GM21515 (cell line): ENCODE results near the gene ZNRD2.
"Not testable (repeated sequence)": the region's sequence is repeated elsewhere in the genome, so short reads cannot be mapped to it uniquely, and the experiment has no call there.

Source experiments
- ATAC-seq: cut with Tn5 transposase; IDR thresholded peaks from one replicate; pipeline ENCODE4 v1.9.1; 2021; ENCODE audit not compliant: unreplicated experiment

The ZNRD2 gene

GRCh38 chr11:65569973-65570918, at the start of gene ZNRD2:
ZNRD2 (plus strand) TSS chr11:65570477; CDS start chr11:65570492, 15 bp downstream.
- peak; percentile 56 for ATAC-seq

DNA sequence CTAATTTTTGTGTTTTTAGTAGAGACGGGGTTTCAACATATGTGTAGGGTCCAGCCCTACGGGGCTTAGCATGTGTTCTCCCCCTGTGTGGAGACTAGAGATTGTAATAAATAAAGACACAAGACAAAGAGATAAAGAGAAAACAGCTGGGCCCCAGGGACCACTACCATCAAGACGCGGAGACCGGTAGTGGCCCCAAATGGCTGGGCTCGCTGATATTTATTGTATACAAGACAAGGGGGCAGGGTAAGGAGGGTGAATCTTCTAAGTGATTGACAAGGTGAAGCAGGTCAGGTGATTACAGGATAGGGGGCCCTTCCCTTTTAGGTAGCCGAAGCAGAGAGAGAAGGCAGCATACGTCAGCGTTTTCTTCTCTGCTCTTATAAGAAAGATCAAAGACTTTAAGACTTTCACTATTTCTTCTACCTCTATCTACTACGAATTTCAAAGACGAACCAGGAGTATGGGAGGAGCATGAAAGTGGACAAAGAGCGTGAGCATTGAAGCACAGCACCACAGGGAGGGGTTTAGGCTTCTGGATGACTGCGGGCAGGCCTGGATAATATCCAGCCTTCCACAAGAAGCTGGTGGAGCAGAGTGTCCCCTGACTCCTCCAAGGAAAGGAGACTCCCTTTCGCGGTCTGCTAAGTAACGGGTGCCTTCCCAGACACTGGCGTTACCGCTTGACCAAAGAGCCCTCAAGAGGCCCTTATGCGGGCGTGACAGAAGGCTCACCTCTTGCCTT, 48.3 kb upstream of the ZNRD2 start:
- ATAC-seq = not testable (repeated sequence)

- ATAC-seq = not testable (repeated sequence)
These were observed 47.3 kb upstream of the ZNRD2 start for GRCh38 chr11:65522718-65523630.

DNA sequence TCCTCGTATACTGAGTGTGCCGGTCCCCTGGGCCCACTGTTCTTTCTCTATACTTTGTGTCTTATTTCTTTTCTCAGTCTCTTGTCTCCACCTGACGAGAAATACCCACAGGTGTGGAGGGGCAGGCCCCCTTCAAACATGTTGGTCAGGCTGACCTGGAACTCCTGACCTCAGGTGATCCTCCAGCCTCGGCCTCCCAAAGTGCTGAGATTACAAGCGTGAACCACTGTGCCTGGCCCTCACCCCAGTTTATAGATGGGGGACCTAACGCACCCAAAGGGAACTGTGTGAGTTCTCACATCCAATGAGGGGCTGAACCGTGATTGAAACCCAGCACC, 46.7 kb upstream of the ZNRD2 start:
- not testable (repeated sequence) for ATAC-seq

DNA sequence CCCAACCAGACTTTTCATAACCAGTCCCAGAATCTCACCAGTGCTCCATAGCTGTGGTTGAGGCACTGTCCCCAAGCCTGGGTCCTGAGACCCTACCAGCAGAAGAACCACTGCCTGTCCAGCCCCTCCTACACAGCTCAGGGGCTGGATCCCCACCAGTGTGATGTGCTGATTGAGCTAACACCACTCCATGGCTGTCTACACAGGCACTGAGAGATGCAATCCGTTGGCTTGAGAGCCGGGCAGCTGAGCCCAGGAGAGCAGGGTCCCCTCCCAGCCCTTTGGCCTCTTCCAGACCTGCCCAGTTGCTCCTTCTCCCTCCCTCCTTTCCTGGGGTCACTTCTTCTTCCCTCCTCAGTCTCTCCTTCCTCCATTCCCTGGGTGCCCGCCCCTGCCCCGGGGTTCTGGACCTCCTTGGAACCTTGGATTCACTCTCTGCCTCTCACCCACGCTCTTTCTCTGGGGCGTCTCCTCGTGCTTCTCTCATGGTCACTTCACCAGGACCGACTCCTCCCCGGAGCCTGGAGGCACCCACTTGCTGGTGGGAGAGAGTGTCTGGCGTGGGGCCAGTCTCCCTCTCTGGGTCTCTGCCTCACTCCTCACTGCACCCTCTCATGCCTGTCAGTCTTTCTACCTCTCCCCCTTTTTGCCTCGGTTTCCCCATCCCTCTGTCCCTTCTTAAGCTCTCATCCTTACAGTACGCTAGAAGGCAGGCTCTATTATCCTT, 46.1 kb upstream of the ZNRD2 start:
- no peak for ATAC-seq

- ATAC-seq = no peak
These were observed 45.3 kb upstream of the ZNRD2 start, which contains the start of gene SCYL1 for GRCh38 chr11:65524741-65525545. SCYL1 (plus strand) TSS chr11:65525083; CDS start chr11:65525154, 71 bp downstream.

DNA sequence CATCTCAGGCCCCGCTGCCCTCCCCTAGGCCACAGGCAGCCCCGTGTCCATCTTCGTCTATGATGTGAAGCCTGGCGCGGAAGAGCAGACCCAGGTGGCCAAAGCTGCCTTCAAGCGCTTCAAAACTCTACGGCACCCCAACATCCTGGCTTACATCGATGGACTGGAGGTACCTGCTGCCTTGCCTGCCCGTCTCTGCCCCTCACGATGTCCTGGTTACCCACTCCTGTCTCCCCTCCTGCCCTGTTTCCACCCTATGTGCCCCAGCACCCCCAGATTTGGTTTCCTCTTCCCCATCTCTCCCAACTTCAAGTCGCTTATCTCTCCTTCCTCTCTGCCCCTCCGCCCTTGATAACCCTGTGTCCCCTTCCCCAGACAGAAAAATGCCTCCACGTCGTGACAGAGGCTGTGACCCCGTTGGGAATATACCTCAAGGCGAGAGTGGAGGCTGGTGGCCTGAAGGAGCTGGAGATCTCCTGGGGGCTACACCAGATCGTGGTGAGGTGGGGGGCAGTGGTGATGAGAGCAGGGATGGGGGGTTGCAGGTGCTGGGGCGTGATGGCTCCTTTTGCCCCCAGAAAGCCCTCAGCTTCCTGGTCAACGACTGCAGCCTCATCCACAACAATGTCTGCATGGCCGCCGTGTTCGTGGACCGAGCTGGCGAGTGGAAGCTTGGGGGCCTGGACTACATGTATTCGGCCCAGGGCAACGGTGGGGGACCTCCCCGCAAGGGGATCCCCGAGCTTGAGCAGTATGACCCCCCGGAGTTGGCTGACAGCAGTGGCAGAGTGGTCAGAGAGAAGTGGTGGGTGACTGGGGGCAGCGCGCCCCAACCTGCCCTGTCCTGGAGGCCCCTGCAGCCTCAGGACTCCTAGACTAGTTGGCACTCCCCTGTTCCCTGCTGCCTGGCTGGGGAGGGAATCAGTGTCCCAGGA, 44.5 kb upstream of the ZNRD2 start:
- ATAC-seq = no peak

DNA sequence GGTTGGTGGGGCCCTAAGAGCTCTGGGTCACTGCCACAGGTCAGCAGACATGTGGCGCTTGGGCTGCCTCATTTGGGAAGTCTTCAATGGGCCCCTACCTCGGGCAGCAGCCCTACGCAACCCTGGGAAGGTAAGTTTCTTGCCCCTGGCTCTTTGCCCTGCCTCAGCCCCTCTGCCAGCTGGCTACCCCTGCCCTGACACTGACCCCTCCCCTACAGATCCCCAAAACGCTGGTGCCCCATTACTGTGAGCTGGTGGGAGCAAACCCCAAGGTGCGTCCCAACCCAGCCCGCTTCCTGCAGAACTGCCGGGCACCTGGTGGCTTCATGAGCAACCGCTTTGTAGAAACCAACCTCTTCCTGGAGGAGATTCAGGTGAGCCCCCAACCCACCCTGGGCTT, 43.5 kb upstream of the ZNRD2 start:
- no peak for ATAC-seq

- ATAC-seq = no peak
These were observed 41.4 kb upstream of the ZNRD2 start for GRCh38 chr11:65528819-65529350.

DNA sequence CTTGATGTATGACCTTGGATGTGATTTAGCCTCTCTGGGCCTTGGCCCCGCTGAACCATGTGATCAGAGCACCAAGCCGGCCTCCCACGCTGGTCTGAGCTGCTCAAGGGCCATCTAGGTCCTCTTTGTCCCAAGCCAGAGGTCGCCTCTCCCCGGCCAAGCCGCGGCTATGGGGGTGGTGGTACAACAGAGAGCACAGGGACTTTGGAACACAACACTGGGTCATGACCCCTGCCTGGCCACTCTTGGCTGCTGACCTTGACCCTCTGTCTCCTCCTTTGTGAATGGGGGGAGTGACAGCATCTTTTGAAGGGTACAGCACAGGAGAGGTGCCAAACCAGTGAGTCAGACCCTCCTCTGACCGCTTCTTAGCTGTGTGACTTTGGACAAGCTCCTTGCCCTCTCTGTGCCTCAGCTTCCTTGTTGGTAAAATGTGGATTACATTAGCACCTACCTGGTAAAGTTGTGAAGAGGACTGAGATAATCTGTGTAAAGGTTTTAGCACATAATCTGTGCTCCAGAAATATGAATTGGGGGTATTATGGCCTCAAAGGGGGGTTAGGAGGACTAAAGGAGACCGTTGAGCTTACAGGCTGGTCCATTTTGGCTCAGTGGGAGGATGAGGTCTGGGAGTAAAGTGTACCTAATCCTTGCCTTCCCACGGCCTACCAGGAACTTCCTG, 40.7 kb upstream of the ZNRD2 start:
- ATAC-seq = no peak

DNA sequence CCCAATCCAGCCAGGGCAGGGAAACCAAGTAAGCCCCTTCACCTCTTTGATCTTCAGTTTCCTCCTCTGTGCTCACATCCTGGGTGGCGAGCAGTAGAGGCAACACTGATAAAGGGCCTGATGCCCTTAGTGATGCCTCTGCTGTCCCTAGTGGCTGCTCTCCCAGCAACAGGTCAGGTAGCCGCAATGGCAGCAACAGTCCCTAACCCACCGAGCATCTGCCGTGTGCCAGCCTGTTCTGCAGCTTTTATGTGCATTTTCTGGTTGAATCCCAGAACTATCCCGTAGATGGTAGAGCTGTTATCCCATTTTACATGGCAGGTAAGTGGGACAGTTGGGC, 40.1 kb upstream of the ZNRD2 start:
- ATAC-seq = no peak

DNA sequence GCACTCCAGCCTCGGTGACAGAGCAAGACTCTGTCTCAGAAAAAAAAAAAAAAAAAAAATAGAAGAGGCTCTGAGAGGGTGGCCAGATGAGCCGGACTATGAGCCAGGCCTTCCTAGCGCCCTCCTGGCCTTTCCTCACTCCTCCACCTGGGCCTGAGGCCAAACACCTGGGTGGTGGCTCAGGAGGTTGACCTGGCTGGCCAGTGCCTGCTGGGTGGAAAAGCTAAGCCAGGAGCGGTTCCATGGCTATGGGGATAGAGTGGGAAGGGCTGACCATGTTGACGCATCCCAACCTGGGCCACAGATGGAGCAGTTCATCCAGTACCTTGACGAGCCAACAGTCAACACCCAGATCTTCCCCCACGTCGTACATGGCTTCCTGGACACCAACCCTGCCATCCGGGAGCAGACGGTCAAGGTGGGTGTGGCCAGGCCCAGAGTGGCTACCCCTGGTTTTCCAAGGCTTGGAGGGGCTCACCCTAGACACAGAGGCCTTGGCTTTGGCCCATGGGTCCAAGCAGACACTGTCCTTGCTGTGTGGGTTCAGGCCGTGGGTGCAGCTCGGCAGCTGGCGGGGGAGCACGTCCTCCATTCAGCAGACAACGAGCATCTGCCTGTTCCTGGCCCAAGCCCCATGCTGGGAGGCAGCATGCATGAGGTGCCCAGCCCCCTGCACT, 37.8 kb upstream of the ZNRD2 start:
- ATAC-seq = no peak

DNA sequence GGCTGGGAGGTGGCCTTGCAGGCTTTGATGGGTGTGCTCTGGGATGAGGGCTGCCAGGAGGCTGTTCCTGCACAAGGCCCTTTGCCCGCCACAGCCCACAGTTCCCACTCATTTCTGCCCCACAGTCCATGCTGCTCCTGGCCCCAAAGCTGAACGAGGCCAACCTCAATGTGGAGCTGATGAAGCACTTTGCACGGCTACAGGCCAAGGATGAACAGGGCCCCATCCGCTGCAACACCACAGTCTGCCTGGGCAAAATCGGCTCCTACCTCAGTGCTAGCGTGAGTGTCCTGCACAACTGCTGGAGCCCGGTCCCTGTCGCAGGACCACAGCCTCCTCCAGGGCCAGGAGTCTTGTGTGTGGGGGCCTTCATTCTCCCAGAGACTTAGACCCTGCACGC, 35.2 kb upstream of the ZNRD2 start:
- no peak for ATAC-seq

DNA sequence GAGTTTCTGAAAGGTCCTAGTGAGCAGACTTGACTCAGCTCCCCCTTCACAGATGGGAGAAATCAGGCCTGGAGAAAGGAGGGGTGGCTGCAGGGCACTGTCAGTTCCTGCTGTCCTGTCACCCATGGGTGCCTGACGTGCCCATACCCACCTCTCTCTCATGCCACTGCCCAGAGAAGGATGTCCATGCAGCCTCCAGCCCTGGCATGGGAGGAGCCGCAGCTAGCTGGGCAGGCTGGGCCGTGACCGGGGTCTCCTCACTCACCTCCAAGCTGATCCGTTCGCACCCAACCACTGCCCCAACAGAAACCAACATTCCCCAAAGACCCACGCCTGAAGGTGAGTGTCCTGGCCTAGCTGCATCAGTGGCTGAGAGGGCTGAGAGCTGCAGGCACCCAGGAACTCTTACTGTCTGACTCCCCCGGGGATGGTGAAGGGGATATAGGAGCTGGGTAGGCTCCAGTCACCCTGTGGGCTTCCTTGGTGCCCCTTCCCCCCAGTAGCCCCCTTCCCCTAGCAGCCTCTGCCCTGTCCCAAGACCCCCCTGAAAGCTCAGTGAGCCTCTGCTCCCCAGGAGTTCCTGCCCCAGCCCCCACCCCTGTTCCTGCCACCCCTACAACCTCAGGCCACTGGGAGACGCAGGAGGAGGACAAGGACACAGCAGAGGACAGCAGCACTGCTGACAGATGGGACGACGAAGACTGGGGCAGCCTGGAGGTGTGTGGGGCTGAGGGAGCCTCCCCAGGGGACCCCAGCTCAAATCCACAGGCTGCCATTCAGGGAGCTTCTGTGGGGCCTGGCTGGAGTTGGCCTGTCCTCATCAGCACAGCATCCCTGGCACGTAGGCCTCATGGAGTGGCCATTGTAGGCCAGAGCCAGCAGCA, 33.6 kb upstream of the ZNRD2 start:
- ATAC-seq = no peak

DNA sequence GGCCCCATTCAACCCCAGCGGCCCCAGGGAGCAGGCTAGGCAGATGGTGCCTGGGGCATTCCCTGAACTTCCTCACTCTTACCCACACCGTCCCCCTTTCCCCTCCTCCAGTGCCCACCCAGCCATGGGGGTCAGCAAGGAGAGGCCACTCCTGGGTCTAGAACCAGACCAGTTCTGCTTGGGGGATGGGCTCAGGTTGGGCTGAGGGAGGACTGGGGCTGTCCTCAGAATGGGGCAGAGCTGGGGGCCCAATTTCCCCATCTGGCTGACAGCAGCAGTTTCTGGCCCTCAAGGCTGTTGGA, 33.0 kb upstream of the ZNRD2 start:
- no peak for ATAC-seq

DNA sequence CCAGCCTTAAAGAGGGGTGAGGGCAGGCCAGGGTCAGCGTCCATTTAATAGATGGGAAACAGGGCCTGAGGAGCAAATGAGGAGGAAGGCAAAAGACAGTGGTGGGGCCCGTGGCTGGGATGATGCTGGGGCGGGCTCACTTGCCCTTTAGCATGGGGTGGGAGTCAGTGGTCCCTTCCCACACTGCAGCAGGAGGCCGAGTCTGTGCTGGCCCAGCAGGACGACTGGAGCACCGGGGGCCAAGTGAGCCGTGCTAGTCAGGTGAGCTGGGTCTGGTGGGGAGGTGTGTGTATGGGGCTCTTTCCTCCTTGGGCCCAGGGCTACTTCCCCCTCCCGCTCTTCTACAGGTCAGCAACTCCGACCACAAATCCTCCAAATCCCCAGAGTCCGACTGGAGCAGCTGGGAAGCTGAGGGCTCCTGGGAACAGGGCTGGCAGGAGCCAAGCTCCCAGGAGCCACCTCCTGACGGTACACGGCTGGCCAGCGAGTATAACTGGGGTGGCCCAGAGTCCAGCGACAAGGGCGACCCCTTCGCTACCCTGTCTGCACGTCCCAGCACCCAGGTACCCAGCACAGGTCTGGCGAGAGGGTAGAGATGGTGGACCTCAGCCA, 32.6 kb upstream of the ZNRD2 start:
- no peak for ATAC-seq
